Stomach (tissue), 9 donors: ENCODE measurements around the gene DDAH1. TPM values are rescaled to one million over a fixed set of nuclear protein-coding genes. Genes with fewer than 3 reads are reported as not detected.

Experiments used
- DNase-seq, 2 donors: peaks; one replicate each; pipeline versions ENCODE4 v3.0.0 to v3.0.0-alpha.2; 2013 to 2019
- H3K27ac ChIP-seq, 5 donors: fragments of 200-600 bp in 4 of 5; sonication (generic) in 4 of 5; one replicate each; pipeline ENCODE4 v1.5.1; 2013 to 2019; ENCODE audit warnings: mild to moderate bottlenecking in 1 of 5, moderate library complexity in 1 of 5
- H3K27me3 ChIP-seq, 3 donors: fragments of 200-600 bp; sonication (generic); one replicate each; pipeline ENCODE4 v1.5.1; 2017 to 2019; ENCODE audit warnings: mixed run types in 1 of 3
- H3K36me3 ChIP-seq, 4 donors: fragments of 200-600 bp; sonication (generic); 1 replicate in 3 of 4; 2 replicates in 1 of 4; pipeline ENCODE4 v1.5.1; 2016 to 2019
- H3K4me1 ChIP-seq, 4 donors: fragments of 200-600 bp; sonication (generic); one replicate each; pipeline ENCODE4 v1.5.1; 2016 to 2019
- H3K4me3 ChIP-seq, 4 donors: fragments of 200-600 bp; sonication (generic) in 3 of 4; one replicate each; pipeline ENCODE4 v1.5.1; 2016 to 2019; ENCODE audit warnings: mild to moderate bottlenecking in 1 of 4
- H3K9me3 ChIP-seq, 4 donors: fragments of 200-600 bp; sonication (generic); one replicate each; pipeline ENCODE4 v1.5.1; 2016 to 2019
- EP300 ChIP-seq: sonication (generic); formaldehyde crosslinking; IDR thresholded peaks from one replicate; pipeline ENCODE4 v1.6.1; 2017; ENCODE audit warnings: antibody characterized with exemption
- POLR2A ChIP-seq, 4 donors: fragments of 450-650 bp; IDR thresholded peaks; one replicate each; pipeline ENCODE4 v1.6.1; 2016; ENCODE audit warnings: antibody characterized with exemption in 4 of 4, control low read depth in 2 of 4, mild to moderate bottlenecking in 1 of 4, moderate library complexity in 1 of 4
- POLR2AphosphoS5 ChIP-seq, 3 donors: sonication (generic); formaldehyde crosslinking; IDR thresholded peaks; one replicate each; pipeline ENCODE4 v1.6.1; 2016; ENCODE audit warnings: antibody characterized with exemption in 3 of 3
- WGBS, 5 donors: extraction: QIAGEN DNeasy Blood & Tissue Kit in 3 of 5; methylation state at CpG; one replicate each; pipeline versions ENCODE4 v1.1.5 to v1.1.7; 2013 to 2018; 5-methylcytosine and 5-hydroxymethylcytosine counted together
- intact Hi-C: fragments of 100-400 bp; cut with DNase I; formaldehyde crosslinking; loops from one replicate; pipeline ENCODE4 v1.15.1; 2023; ENCODE audit warnings: low total_unique reads
- polyA plus RNA-seq, 3 donors: library from polyadenylated mRNA; stranded (reverse); fragments of 200-250 nt; gene quantifications; one replicate each; pipeline ENCODE4 v1.2.3, GENCODE V29; 2013
- total RNA-seq, 5 donors: library from RNA; depleted of rRNA; stranded (reverse); fragments of >200 nt; gene quantifications; one replicate each; pipeline versions ENCODE4 v1.1.0 to v1.2.3, GENCODE V29; 2014 to 2016
- TF ChIP-seq, protein P1 (sequence below), 7 experiments: fragments of 450-650 bp in 4 of 7; fragments of 200-600 bp in 3 of 7; sonication (generic) in 3 of 7; IDR thresholded peaks; one replicate each; pipeline ENCODE4 v1.5.1; 2016 to 2019; ENCODE audit warnings: antibody characterized with exemption in 7 of 7, control low read depth in 2 of 7, mild to moderate bottlenecking in 1 of 7
- donor health status: healthy with polysubstance abuse.
- donor health status: Bipolar disorder and iron deficiency.
- donor health status: healthy.

Gene DDAH1
- total and polyA plus RNA-seq, 8 donors, result 10.6 to 113 (median 42.3) TPM

GRCh38 chr1:85323770-85324169, 141.2 kb downstream of the DDAH1 start:
- 84 to 97% (median 89%) methylated on average over 5 of the region's 5 CpGs for WGBS, 5 donors
- intact Hi-C loops, result no loop called here
- DNase-seq, result no peak
- peaks cover 0 to 10% (median 3%) of the 10 kb centered on the region in 4 donors for H3K4me1 ChIP-seq
- peaks cover 0 to 10% (median 4%) of the 10 kb centered on the region in 4 donors for H3K36me3 ChIP-seq
- no peak for TF ChIP-seq POLR2AphosphoS5 (IDR thresholded peaks at IDR 0.05)
- TF ChIP-seq, protein P1, sequence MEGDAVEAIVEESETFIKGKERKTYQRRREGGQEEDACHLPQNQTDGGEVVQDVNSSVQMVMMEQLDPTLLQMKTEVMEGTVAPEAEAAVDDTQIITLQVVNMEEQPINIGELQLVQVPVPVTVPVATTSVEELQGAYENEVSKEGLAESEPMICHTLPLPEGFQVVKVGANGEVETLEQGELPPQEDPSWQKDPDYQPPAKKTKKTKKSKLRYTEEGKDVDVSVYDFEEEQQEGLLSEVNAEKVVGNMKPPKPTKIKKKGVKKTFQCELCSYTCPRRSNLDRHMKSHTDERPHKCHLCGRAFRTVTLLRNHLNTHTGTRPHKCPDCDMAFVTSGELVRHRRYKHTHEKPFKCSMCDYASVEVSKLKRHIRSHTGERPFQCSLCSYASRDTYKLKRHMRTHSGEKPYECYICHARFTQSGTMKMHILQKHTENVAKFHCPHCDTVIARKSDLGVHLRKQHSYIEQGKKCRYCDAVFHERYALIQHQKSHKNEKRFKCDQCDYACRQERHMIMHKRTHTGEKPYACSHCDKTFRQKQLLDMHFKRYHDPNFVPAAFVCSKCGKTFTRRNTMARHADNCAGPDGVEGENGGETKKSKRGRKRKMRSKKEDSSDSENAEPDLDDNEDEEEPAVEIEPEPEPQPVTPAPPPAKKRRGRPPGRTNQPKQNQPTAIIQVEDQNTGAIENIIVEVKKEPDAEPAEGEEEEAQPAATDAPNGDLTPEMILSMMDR (IDR thresholded peaks at IDR 0.05), result no peak
- no peak for TF ChIP-seq EP300
- TF ChIP-seq POLR2A (IDR thresholded peaks at IDR 0.05), result no peak
- no peaks in the 10 kb centered on the region for H3K9me3 ChIP-seq
- no peak overlapping the region for H3K27ac ChIP-seq
- H3K27me3 ChIP-seq, result no peaks in the 10 kb centered on the region
- H3K4me3 ChIP-seq, result no peak overlapping the region

DNA sequence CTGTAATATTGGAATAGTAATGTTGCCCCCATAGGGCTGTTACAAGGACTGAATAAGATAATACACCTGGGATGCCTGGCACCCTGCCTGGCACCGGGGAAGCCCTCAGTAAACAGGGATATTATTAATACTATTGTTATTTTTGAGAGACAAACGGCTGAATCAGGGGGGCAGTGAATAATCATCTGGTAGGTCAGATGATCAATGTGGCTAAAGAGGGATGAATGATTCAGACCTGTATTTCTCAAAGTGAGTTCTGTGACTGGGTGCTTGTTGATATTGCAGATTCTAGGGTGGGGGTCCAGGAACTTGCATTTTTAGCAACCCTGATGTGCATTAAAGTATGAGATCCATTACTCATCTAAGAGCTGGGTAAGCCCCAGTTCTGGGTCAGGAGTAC, 142.3 kb downstream of the DDAH1 start:
- H3K27ac ChIP-seq, result no peak overlapping the region
- intact Hi-C loops, result no loop called here
- no peaks in the 10 kb centered on the region for H3K27me3 ChIP-seq
- WGBS, 5 donors, result 66 to 76% (median 73%) methylated on average over 2 of the region's 2 CpGs
- H3K36me3 ChIP-seq, result peaks cover 0 to 10% (median 4%) of the 10 kb centered on the region in 4 donors
- H3K4me3 ChIP-seq, result no peak overlapping the region
- H3K4me1 ChIP-seq, result peaks cover 0 to 8% (median 0%) of the 10 kb centered on the region in 4 donors
- no peaks in the 10 kb centered on the region for H3K9me3 ChIP-seq
- DNase-seq, result no peak
- TF ChIP-seq, protein P1 (IDR thresholded peaks at IDR 0.05), result no peak
- no peak for TF ChIP-seq POLR2AphosphoS5 (IDR thresholded peaks at IDR 0.05)
- TF ChIP-seq POLR2A (IDR thresholded peaks at IDR 0.05), result no peak

GRCh38 chr1:85321237-85321964, 143.6 kb downstream of the DDAH1 start:
- Histone ChIP-seq H3K4me3 (no peak overlapping the region), H3K27ac (no peak overlapping the region), H3K4me1 (peaks cover 0 to 8% (median 0%) of the 10 kb centered on the region in 4 donors), H3K36me3 (peaks cover 0 to 10% (median 4%) of the 10 kb centered on the region in 4 donors), H3K9me3 (no peaks in the 10 kb centered on the region), H3K27me3 (no peaks in the 10 kb centered on the region)
- intact Hi-C loops, result no loop called here
- 81 to 89% (median 88%) methylated on average over 7 of the region's 7 CpGs for WGBS, 5 donors
- TF ChIP-seq POLR2A (IDR thresholded peaks at IDR 0.05) (no peak), POLR2AphosphoS5 (IDR thresholded peaks at IDR 0.05) (no peak), EP300 (no peak)
- TF ChIP-seq, protein P1 (IDR thresholded peaks at IDR 0.05), result no peak
- DNase-seq, result no peak

- H3K27ac ChIP-seq, result no peak overlapping the region
- 88 to 91% (median 91%) methylated on average over 2 of the region's 2 CpGs for WGBS, 5 donors
- TF ChIP-seq EP300 (no peak), POLR2AphosphoS5 (IDR thresholded peaks at IDR 0.05) (no peak), POLR2A (IDR thresholded peaks at IDR 0.05) (no peak)
- TF ChIP-seq, protein P1 (IDR thresholded peaks at IDR 0.05), result no peak
- no peak for DNase-seq
- no peaks in the 10 kb centered on the region for H3K27me3 ChIP-seq
- no peaks in the 10 kb centered on the region for H3K9me3 ChIP-seq
- intact Hi-C loops, result no loop called here
- H3K4me3 ChIP-seq, result no peak overlapping the region
- no peaks in the 10 kb centered on the region for H3K4me1 ChIP-seq
- peaks cover 0 to 10% (median 4%) of the 10 kb centered on the region in 4 donors for H3K36me3 ChIP-seq
These were observed 144.4 kb downstream of the DDAH1 start for GRCh38 chr1:85320371-85321131.
